HCT116 (cell line): ENCODE data around the gene MAP1LC3B2. TPM values are rescaled to one million over a fixed set of nuclear protein-coding genes. Genes with fewer than 3 reads are reported as not detected.

Source experiments
- ATAC-seq: fragments of 200-7000 bp; cut with Tn5 transposase; 2 replicates; pipeline ENCODE4 v1.9.1; 2020; ENCODE audit warnings: mild to moderate bottlenecking, moderate library complexity
- BruUV-seq: library from RNA; stranded (reverse); fragments of 400-500 nt; replicated peaks from 2 replicates; lab custom pipeline; 2021; lab: Mats Ljungman, UMichigan
- CTCF ChIA-PET: fragments of 300-600 bp; sonication (Branson Sonifier 250); formaldehyde crosslinking; loops from one replicate; lab custom pipeline; 2021; ENCODE audit warnings: antibody characterized with exemption; lab: Charles Lee
- POLR2A ChIA-PET: fragments of 300-600, 350-600 bp; sonication (Branson Sonifier 250); formaldehyde crosslinking; loops from one replicate; lab custom pipeline; 2021; ENCODE audit warnings: antibody characterized with exemption; lab: Charles Lee
- RAD21 ChIA-PET, 2 experiments: fragments of 300-600 bp; sonication (Branson Sonifier 250); formaldehyde crosslinking; loops; one replicate each; lab custom pipeline; 2023; ENCODE audit warnings: low total read pairs in 2 of 2; ENCODE audit not compliant: uncharacterized antibody in 2 of 2, unreplicated experiment in 2 of 2, low non-redundant PET in 1 of 2; lab: Charles Lee
- DNase-seq: peaks from one replicate; pipeline ENCODE4 v3.0.0-alpha.2; 2010; ENCODE audit warnings: low read depth, low spot score
- H2AFZ ChIP-seq: fragments of 200-600 bp; shearing (Covaris generic), sonication (generic); 2 replicates; pipeline ENCODE4 v1.6.1; 2017; ENCODE audit warnings: low read depth, mixed run types, mixed read lengths, antibody characterized with exemption, low read length; ENCODE audit not compliant: poor library complexity, severe bottlenecking
- H3K27ac ChIP-seq: 2 replicates; pipeline ENCODE4 v1.5.1; 2012; ENCODE audit warnings: low read depth, low read length
- H3K27me3 ChIP-seq: fragments of 200-600 bp; sonication (generic); 2 replicates; pipeline ENCODE4 v1.6.1; 2016; ENCODE audit warnings: mixed run types, low read length, mixed read lengths; ENCODE audit not compliant: insufficient read depth
- H3K36me3 ChIP-seq, 2 experiments: fragments of 200-500 bp in 1 of 2; fragments of 200-600 bp in 1 of 2; sonication (Bioruptor generic) in 1 of 2; sonication (generic) in 1 of 2; 2 replicates each; pipeline versions ENCODE4 v1.5.1 to v1.6.1; 2014 to 2016; ENCODE audit warnings: low read length in 2 of 2, inconsistent platforms in 1 of 2, mixed read lengths in 1 of 2, mixed run types in 1 of 2; ENCODE audit not compliant: insufficient read depth in 2 of 2, control insufficient read depth in 1 of 2
- H3K4me1 ChIP-seq, 2 experiments: fragments of 200-600 bp in 1 of 2; sonication (generic) in 1 of 2; 2 replicates each; pipeline versions ENCODE4 v1.5.1 to v1.6.1; 2012 to 2017; ENCODE audit warnings: low read length in 2 of 2, inconsistent platforms in 1 of 2, mild to moderate bottlenecking in 1 of 2, mixed read lengths in 1 of 2, mixed run types in 1 of 2, moderate library complexity in 1 of 2; ENCODE audit not compliant: insufficient read depth in 2 of 2, control insufficient read depth in 1 of 2
- H3K4me2 ChIP-seq: fragments of 200-600 bp; sonication (generic); 2 replicates; pipeline ENCODE4 v1.6.1; 2017; ENCODE audit warnings: mixed run types, low read length, mixed read lengths
- H3K4me3 ChIP-seq, 2 experiments: fragments of 200-600 bp in 1 of 2; sonication (generic) in 1 of 2; replicated peaks in 1 of 2; 2 replicates each; pipeline ENCODE4 v1.5.1; 2011 to 2016; ENCODE audit warnings: low read length in 2 of 2, control low read depth in 1 of 2, low read depth in 1 of 2, mild to moderate bottlenecking in 1 of 2, mixed read lengths in 1 of 2, mixed run types in 1 of 2
- H3K79me2 ChIP-seq: fragments of 200-600 bp; sonication (generic); 2 replicates; pipeline ENCODE4 v1.6.1; 2017; ENCODE audit warnings: mild to moderate bottlenecking, mixed run types, low read length, moderate library complexity, mixed read lengths; ENCODE audit not compliant: insufficient read depth
- H3K9ac ChIP-seq: fragments of 200-600 bp; sonication (generic); 2 replicates; pipeline ENCODE4 v1.6.1; 2016; ENCODE audit warnings: low read length, mixed read lengths
- H3K9me2 ChIP-seq: fragments of 200-600 bp; sonication (generic), shearing (Covaris generic); 2 replicates; pipeline ENCODE4 v1.6.1; 2017; ENCODE audit warnings: mixed run types, mild to moderate bottlenecking, moderate library complexity; ENCODE audit not compliant: insufficient read depth
- H3K9me3 ChIP-seq, 2 experiments: fragments of 200-500 bp in 1 of 2; fragments of 200-600 bp in 1 of 2; sonication (Bioruptor generic) in 1 of 2; sonication (generic) in 1 of 2; 2 replicates each; pipeline ENCODE4 v1.6.1; 2014 to 2017; ENCODE audit warnings: low read length in 2 of 2, mixed read lengths in 2 of 2, inconsistent platforms in 1 of 2, low read depth in 1 of 2, mild to moderate bottlenecking in 1 of 2, mixed run types in 1 of 2, moderate library complexity in 1 of 2; ENCODE audit not compliant: control insufficient read depth in 1 of 2, insufficient read depth in 1 of 2
- H4K20me1 ChIP-seq: fragments of 200-600 bp; sonication (generic), shearing (Covaris generic); 2 replicates; pipeline ENCODE4 v1.6.1; 2017; ENCODE audit warnings: mixed run types, mild to moderate bottlenecking, moderate library complexity; ENCODE audit not compliant: insufficient read depth
- CEBPB ChIP-seq: IDR thresholded peaks from 2 replicates; pipeline ENCODE4 v1.6.1; 2012; ENCODE audit warnings: low read depth
- EGR1 ChIP-seq: IDR thresholded peaks from 2 replicates; pipeline ENCODE4 v1.6.1; 2012; ENCODE audit warnings: low read depth
- EZH2 ChIP-seq: fragments of 200-600 bp; sonication (generic); IDR thresholded peaks from 2 replicates; pipeline ENCODE4 v1.6.1; 2017; ENCODE audit warnings: antibody characterized with exemption, mixed run types
- EZH2phosphoT487 ChIP-seq: fragments of 200-600 bp; IDR thresholded peaks from 2 replicates; pipeline ENCODE4 v1.6.1; 2018; ENCODE audit warnings: antibody characterized with exemption, borderline replicate concordance
- JUND ChIP-seq: IDR thresholded peaks from 2 replicates; pipeline ENCODE4 v1.6.1; 2012
- MAX ChIP-seq: IDR thresholded peaks from 2 replicates; pipeline ENCODE4 v1.6.1; 2012
- POLR2A ChIP-seq: IDR thresholded peaks from 2 replicates; pipeline ENCODE4 v1.7.0; 2011; ENCODE audit warnings: borderline replicate concordance; ENCODE audit not compliant: insufficient read depth, insufficient read length; ENCODE audit errors: extremely low read depth
- POLR2AphosphoS5 ChIP-seq: IDR thresholded peaks from 2 replicates; pipeline ENCODE4 v1.6.1; 2011; ENCODE audit warnings: mild to moderate bottlenecking, low read depth, low read length, moderate library complexity
- SIN3A ChIP-seq: IDR thresholded peaks from 2 replicates; pipeline ENCODE4 v1.6.1; 2012; ENCODE audit warnings: low read depth
- SP1 ChIP-seq: IDR thresholded peaks from 2 replicates; pipeline ENCODE4 v1.6.1; 2012; ENCODE audit warnings: low read depth
- SRF ChIP-seq: IDR thresholded peaks from 2 replicates; pipeline ENCODE4 v1.6.1; 2012; ENCODE audit warnings: low read depth
- YY1 ChIP-seq: IDR thresholded peaks from 2 replicates; pipeline ENCODE4 v1.6.1; 2011; ENCODE audit warnings: low read length, low read depth, moderate library complexity, mild to moderate bottlenecking; ENCODE audit not compliant: insufficient replicate concordance; ENCODE audit errors: extremely low read depth
- ZBTB33 ChIP-seq: IDR thresholded peaks from 2 replicates; pipeline ENCODE4 v1.6.1; 2011; ENCODE audit warnings: mild to moderate bottlenecking, low read length, moderate library complexity; ENCODE audit not compliant: insufficient replicate concordance; ENCODE audit errors: extremely low read depth
- ZFX ChIP-seq: fragments of 450-650 bp; IDR thresholded peaks from 2 replicates; pipeline ENCODE4 v1.6.1; 2017
- ZNF274 ChIP-seq: fragments of 200-500 bp; sonication (Bioruptor generic); IDR thresholded peaks from 2 replicates; pipeline ENCODE4 v1.6.1; 2014; ENCODE audit warnings: mild to moderate bottlenecking, low read depth, low read length, inconsistent platforms
- intact Hi-C: fragments of 100-400 bp; cut with micrococcal nuclease; formaldehyde crosslinking; loops from 2 replicates; pipeline ENCODE4 v1.10.0; 2022
- total RNA-seq: library from RNA; stranded (reverse); gene quantifications from one replicate; pipeline ENCODE4 v1.2.1, GENCODE V29; 2021; ENCODE audit not compliant: unreplicated experiment
- TF ChIP-seq, protein P1 (sequence below): IDR thresholded peaks from 2 replicates; pipeline ENCODE4 v1.6.1; 2012; ENCODE audit warnings: low read depth

MAP1LC3B2 gene
- total RNA-seq, 1 experiment from 2014 or later, result 4.7 TPM

- POLR2A ChIA-PET, result interaction anchor here (2.3 kb wide), 1 partner anchor 32 kb away, joined by 5 read pairs; no protein-coding TSS in a partner anchor
- Histone ChIP-seq H3K27me3 (no peaks in the 10 kb centered on the region), H3K4me3 (no peak overlapping the region), H3K4me1 (peaks cover 60 to 83% of the 10 kb centered on the region in 2 experiments), H4K20me1 (no peaks in the 10 kb centered on the region), H3K36me3 (no peaks in the 10 kb centered on the region), H3K9me2 (no peaks in the 10 kb centered on the region), H3K4me2 (peak overlapping the region; percentile 48), H3K9me3 (no peaks in the 10 kb centered on the region), H2AFZ (no peak overlapping the region), H3K27ac (peak overlapping the region; percentile 25; the same call in 1 of the 2 replicates), H3K9ac (peak overlapping the region; percentile 15; the same call in 1 of the 2 replicates)
- BruUV-seq, result no TSS peak
- no peak for DNase-seq
- RAD21 ChIA-PET, result no interaction called here
- ATAC-seq, result no peak
- intact Hi-C loops, result no loop called here
- CTCF ChIA-PET, result no interaction called here
- TF ChIP-seq POLR2AphosphoS5 (no peak), ZNF274 (no peak), ZFX (no peak), MAX (no peak), ZBTB33 (no peak), POLR2A (no peak), YY1 (no peak), JUND (no peak), SIN3A (no peak), SP1 (no peak), CEBPB (no peak), EZH2phosphoT487 (no peak), EZH2 (no peak), EGR1 (no peak), SRF (no peak)
- TF ChIP-seq, protein P1, sequence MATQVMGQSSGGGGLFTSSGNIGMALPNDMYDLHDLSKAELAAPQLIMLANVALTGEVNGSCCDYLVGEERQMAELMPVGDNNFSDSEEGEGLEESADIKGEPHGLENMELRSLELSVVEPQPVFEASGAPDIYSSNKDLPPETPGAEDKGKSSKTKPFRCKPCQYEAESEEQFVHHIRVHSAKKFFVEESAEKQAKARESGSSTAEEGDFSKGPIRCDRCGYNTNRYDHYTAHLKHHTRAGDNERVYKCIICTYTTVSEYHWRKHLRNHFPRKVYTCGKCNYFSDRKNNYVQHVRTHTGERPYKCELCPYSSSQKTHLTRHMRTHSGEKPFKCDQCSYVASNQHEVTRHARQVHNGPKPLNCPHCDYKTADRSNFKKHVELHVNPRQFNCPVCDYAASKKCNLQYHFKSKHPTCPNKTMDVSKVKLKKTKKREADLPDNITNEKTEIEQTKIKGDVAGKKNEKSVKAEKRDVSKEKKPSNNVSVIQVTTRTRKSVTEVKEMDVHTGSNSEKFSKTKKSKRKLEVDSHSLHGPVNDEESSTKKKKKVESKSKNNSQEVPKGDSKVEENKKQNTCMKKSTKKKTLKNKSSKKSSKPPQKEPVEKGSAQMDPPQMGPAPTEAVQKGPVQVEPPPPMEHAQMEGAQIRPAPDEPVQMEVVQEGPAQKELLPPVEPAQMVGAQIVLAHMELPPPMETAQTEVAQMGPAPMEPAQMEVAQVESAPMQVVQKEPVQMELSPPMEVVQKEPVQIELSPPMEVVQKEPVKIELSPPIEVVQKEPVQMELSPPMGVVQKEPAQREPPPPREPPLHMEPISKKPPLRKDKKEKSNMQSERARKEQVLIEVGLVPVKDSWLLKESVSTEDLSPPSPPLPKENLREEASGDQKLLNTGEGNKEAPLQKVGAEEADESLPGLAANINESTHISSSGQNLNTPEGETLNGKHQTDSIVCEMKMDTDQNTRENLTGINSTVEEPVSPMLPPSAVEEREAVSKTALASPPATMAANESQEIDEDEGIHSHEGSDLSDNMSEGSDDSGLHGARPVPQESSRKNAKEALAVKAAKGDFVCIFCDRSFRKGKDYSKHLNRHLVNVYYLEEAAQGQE, result no peak
- TF ChIP-seq, all 23 proteins: peak for 0
- peaks cover 17% of the 10 kb centered on the region for H3K79me2 ChIP-seq
Measured at GRCh38 chr12:116538076-116538591, 21.0 kb upstream of the MAP1LC3B2 start.
